Prostate gland (tissue), 2 donors: ENCODE measurements around the gene EED.

Source experiments
- CTCF ChIP-seq, 4 experiments: fragments of 200-600 bp in 2 of 4; fragments of 450-650 bp in 2 of 4; sonication (generic) in 2 of 4; IDR thresholded peaks; 1 replicate in 3 of 4; 2 replicates in 1 of 4; pipeline ENCODE4 v1.5.1; 2016 to 2019; ENCODE audit warnings: antibody characterized with exemption in 4 of 4, mild to moderate bottlenecking in 2 of 4, moderate library complexity in 2 of 4
- POLR2A ChIP-seq: fragments of 450-650 bp; IDR thresholded peaks from one replicate; pipeline ENCODE4 v1.6.1; 2016; ENCODE audit warnings: antibody characterized with exemption, mild to moderate bottlenecking

- TF ChIP-seq POLR2A: no peak
- TF ChIP-seq CTCF (IDR thresholded peaks at IDR 0.05): no peak
Observed at GRCh38 chr11:86209806-86210657, 34.5 kb upstream of the EED start.
